CD4-positive, alpha-beta T cell (primary cell): ENCODE measurements around the gene TNK2. TPM values are rescaled to one million over a fixed set of nuclear protein-coding genes. Genes with fewer than 3 reads are reported as not detected.
A peak's percentile ranks its signal among the peaks of the same experiment; 100 is the strongest.

ENCODE experiments used
- ATAC-seq: fragments of 200-7000 bp; cut with Tn5 transposase; one replicate; pipeline ENCODE4 v1.10.0; 2022; ENCODE audit warnings: mild to moderate bottlenecking; ENCODE audit not compliant: poor library complexity
- CTCF ChIA-PET: fragments of 350-600 bp; sonication (Branson Sonifier 250); formaldehyde crosslinking; loops from one replicate; lab custom pipeline; 2021; ENCODE audit warnings: antibody characterized with exemption, inconsistent platforms; lab: Charles Lee
- POLR2A ChIA-PET: fragments of 350-600 bp; sonication (Branson Sonifier 250); formaldehyde crosslinking; loops from one replicate; lab custom pipeline; 2021; ENCODE audit warnings: antibody characterized with exemption, inconsistent platforms; lab: Charles Lee
- DNase-seq, 14 experiments: peaks; one replicate each; pipeline ENCODE4 v3.0.0-alpha.2; 2013 to 2020; ENCODE audit warnings: mixed read lengths in 2 of 14
- H3K27ac ChIP-seq, 2 donors: one replicate each; pipeline versions ENCODE4 v1.5.1 to v1.7.0; 2013; ENCODE audit warnings: low read length in 2 of 2, low read depth in 1 of 2, mild to moderate bottlenecking in 1 of 2
- H3K27me3 ChIP-seq, 2 experiments: 1 replicate in 1 of 2; 2 replicates in 1 of 2; pipeline versions ENCODE4 v1.6.1 to v1.7.0; 2013; ENCODE audit warnings: low read length in 2 of 2, control low read depth in 1 of 2, mild to moderate bottlenecking in 1 of 2, moderate library complexity in 1 of 2; ENCODE audit not compliant: insufficient read depth in 2 of 2, control insufficient read depth in 1 of 2
- H3K36me3 ChIP-seq: one replicate; pipeline ENCODE4 v1.6.1; 2013; ENCODE audit warnings: low read length, control low read depth; ENCODE audit not compliant: insufficient read depth
- H3K4me1 ChIP-seq: one replicate; pipeline ENCODE4 v1.6.1; 2013; ENCODE audit warnings: low read length, control low read depth; ENCODE audit not compliant: insufficient read depth
- H3K4me3 ChIP-seq: one replicate; pipeline ENCODE4 v1.5.1; 2013; ENCODE audit warnings: mild to moderate bottlenecking, low read length, moderate library complexity
- H3K9me3 ChIP-seq, 2 experiments: 1 replicate in 1 of 2; 2 replicates in 1 of 2; pipeline versions ENCODE4 v1.6.1 to v1.7.0; 2013; ENCODE audit warnings: low read length in 2 of 2, mild to moderate bottlenecking in 2 of 2, control low read depth in 1 of 2, moderate library complexity in 1 of 2; ENCODE audit not compliant: control insufficient read depth in 1 of 2, insufficient read depth in 1 of 2
- H3K27ac Mint-ChIP-seq: one replicate; pipeline ENCODE4 v1.8.0; 2020; ENCODE audit warnings: mixed read lengths
- H3K27me3 Mint-ChIP-seq: one replicate; pipeline ENCODE4 v1.8.0; 2021; ENCODE audit warnings: mixed read lengths
- H3K36me3 Mint-ChIP-seq: one replicate; pipeline ENCODE4 v1.8.0; 2021; ENCODE audit warnings: low read depth, mixed read lengths
- H3K4me1 Mint-ChIP-seq: one replicate; pipeline ENCODE4 v1.8.0; 2021; ENCODE audit warnings: low read depth, mixed read lengths
- H3K4me3 Mint-ChIP-seq: one replicate; pipeline ENCODE4 v1.8.0; 2020; ENCODE audit warnings: mild to moderate bottlenecking, mixed read lengths
- H3K9me3 Mint-ChIP-seq: one replicate; pipeline ENCODE4 v1.8.0; 2020; ENCODE audit warnings: mixed read lengths
- CTCF ChIP-seq: fragments of 200-600 bp; IDR thresholded peaks from one replicate; pipeline ENCODE4 v1.8.0; 2022; ENCODE audit warnings: antibody characterized with exemption, mild to moderate bottlenecking
- intact Hi-C, 2 experiments: fragments of 100-400 bp; cut with DNase I in 1 of 2; cut with micrococcal nuclease in 1 of 2; formaldehyde crosslinking; loops; one replicate each; pipeline versions ENCODE4 v1.15.1 to v1.9.0; 2023 to 2025; cut with DNase I, micrococcal nuclease
- total RNA-seq, 174 experiments: library from RNA in 2 of 174; stranded (reverse) in 2 of 174; gene quantifications; one replicate each; pipeline ENCODE4 v1.2.3 and lab custom pipeline; 2021 to 2026

Gene TNK2
- total RNA-seq, 2 experiments from 2014 or later: 161 to 171 TPM

- ChIA-PET POLR2A (interaction anchor here (0.7 to 1.5 kb wide), 4 partner anchors 8 to 351 kb away, joined by 3 to 7 read pairs (median 4); partner anchors contain the start of gene TNK2), CTCF (interaction anchor here (1.0 to 2.3 kb wide), 2 partner anchors 14 to 50 kb away, joined by 3 to 11 read pairs; no protein-coding TSS in a partner anchor)
- H3K27me3 Mint-ChIP-seq: no peaks in the 10 kb centered on the region
These were observed 7.7 kb downstream of the TNK2 start for GRCh38 chr3:195900436-195901355.

GRCh38 chr3:195899701-195900435 lies 8.5 kb downstream of the TNK2 start:
- no peaks in the 10 kb centered on the region for H3K9me3 ChIP-seq
- Mint-ChIP-seq H3K27me3 (no peaks in the 10 kb centered on the region), H3K36me3 (peaks cover 12% of the 10 kb centered on the region), H3K27ac (peak overlapping the region; percentile 80), H3K9me3 (no peaks in the 10 kb centered on the region), H3K4me1 (peaks cover 75% of the 10 kb centered on the region), H3K4me3 (peak overlapping the region; percentile 63)
- H3K4me3 ChIP-seq: no peak overlapping the region
- H3K4me1 ChIP-seq: peaks cover 76% of the 10 kb centered on the region
- POLR2A ChIA-PET: interaction anchor here (0.7 to 1.5 kb wide), 3 partner anchors 9 to 350 kb away, joined by 3 to 7 read pairs (median 3); partner anchors contain the start of gene TNK2
- H3K36me3 ChIP-seq: no peaks in the 10 kb centered on the region
- intact Hi-C loops: loop anchor here in 1 of 2 experiments (5.0 kb wide), 1 partner anchor 353 kb away; no protein-coding TSS in a partner anchor
- H3K27me3 ChIP-seq: no peaks in the 10 kb centered on the region
- peak overlapping the region in 1 of 2 donors; percentile 20 for H3K27ac ChIP-seq
- no peak for TF ChIP-seq CTCF
- no peak for DNase-seq
- no peak for ATAC-seq
- CTCF ChIA-PET: interaction anchor here (1.0 to 2.3 kb wide), 2 partner anchors 15 to 49 kb away, joined by 3 to 11 read pairs; no protein-coding TSS in a partner anchor

More at GRCh38 chr3:195900436-195901355, 7.7 kb downstream of the TNK2 start:
- no peaks in the 10 kb centered on the region for H3K9me3 Mint-ChIP-seq
- Histone ChIP-seq H3K36me3 (no peaks in the 10 kb centered on the region), H3K4me1 (peaks cover 80% of the 10 kb centered on the region), H3K9me3 (no peaks in the 10 kb centered on the region), H3K4me3 (no peak overlapping the region), H3K27me3 (no peaks in the 10 kb centered on the region), H3K27ac (peak overlapping the region in 1 of 2 donors; percentile 20)
- peak; percentile 18 for ATAC-seq
- peak in 9 of 14 experiments; percentile 16 to 76 (median 51) for DNase-seq
- intact Hi-C loops: loop anchor here in 1 of 2 experiments (5.0 kb wide), 1 partner anchor 353 kb away; no protein-coding TSS in a partner anchor
- peak overlapping the region; percentile 42 for H3K4me3 Mint-ChIP-seq
- H3K27ac Mint-ChIP-seq: peak overlapping the region; percentile 80
- H3K4me1 Mint-ChIP-seq: peaks cover 82% of the 10 kb centered on the region
- TF ChIP-seq CTCF: no peak
- H3K36me3 Mint-ChIP-seq: peaks cover 9% of the 10 kb centered on the region
